Posterior vena cava (tissue), 2 donors: ENCODE data around the gene SORBS1. TPM values are rescaled to one million over a fixed set of nuclear protein-coding genes. Genes with fewer than 3 reads are reported as not detected.

Experiments used
- DNase-seq: peaks from one replicate; pipeline ENCODE4 v3.0.0-alpha.2; 2020; ENCODE audit warnings: low spot score
- intact Hi-C, 2 donors: fragments of 100-400 bp; cut with DNase I; formaldehyde crosslinking; loops; one replicate each; pipeline versions ENCODE4 v1.14.1 to v1.14.2; 2022 to 2023
- total RNA-seq, 2 donors: library from RNA; stranded (reverse); fragmentation: NEBNext Ultra II Directional; extraction: Animal tissue kit (Norgen Biotek cat#: 25700); gene quantifications; one replicate each; pipeline ENCODE4 v1.2.1, GENCODE V29; 2021
- donor health status: DM: yes; HTN: yes; CAD: no.
- donor health status: DM: yes; HTN: yes; CAD: no.

Gene SORBS1
- total RNA-seq, 2 donors from 2014 or later: 1,013 to 1,390 TPM

DNA sequence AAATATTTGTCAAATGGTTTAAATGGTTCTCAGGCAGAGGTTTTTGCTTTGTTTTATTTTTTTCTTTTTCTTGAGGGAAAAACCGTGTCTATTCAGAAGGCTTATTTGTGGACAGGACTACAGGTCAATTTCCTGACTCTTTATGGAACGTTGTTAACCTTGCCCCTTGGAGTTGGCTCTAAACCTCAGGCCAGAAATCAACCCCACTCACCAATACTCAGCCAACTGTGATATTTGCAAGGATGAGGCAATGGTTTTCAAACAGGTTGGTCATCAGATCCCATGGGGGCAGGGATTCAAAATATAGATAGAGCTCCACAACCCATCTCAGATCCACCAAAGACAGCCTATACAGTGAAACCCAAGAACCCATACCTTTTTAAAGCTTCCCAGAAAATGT, 280.5 kb downstream of the SORBS1 start:
- intact Hi-C loops: no loop called here
- no peak for DNase-seq

DNA sequence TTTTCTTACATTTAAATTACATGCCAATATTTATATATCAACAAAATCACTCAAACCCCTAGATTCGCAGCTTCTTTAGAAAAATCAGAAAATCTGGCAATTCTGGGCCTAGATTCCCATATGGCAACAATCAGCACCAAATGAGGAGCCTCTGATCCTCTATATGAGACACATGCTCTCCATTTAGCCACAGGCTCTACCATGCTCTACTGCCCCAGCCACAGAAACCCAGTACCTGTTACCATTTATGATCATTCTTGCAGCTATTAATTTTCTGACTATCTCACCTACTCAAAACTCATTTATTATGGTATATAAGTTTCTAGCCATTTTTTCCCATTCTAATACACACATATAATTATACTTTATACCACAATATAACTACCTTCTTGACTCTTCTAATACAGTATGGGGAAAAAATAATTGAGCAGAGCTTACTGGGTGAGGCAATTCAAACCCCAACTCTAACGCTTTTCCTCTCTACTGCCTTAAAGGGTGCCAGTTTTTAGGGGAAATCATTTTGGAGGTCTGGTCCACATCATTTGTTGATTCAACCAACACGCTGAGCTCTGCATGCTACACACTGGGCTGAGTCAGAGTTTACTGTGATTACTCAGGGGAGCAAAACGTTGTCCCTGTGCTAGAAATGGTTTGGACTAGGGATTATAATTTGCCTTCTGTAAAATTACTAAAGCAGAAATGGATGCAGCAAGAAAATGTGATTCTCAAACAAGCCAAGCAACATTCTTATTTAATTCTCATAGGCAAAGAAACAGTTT, 281.9 kb downstream of the SORBS1 start:
- intact Hi-C loops: no loop called here
- DNase-seq: no peak

DNA sequence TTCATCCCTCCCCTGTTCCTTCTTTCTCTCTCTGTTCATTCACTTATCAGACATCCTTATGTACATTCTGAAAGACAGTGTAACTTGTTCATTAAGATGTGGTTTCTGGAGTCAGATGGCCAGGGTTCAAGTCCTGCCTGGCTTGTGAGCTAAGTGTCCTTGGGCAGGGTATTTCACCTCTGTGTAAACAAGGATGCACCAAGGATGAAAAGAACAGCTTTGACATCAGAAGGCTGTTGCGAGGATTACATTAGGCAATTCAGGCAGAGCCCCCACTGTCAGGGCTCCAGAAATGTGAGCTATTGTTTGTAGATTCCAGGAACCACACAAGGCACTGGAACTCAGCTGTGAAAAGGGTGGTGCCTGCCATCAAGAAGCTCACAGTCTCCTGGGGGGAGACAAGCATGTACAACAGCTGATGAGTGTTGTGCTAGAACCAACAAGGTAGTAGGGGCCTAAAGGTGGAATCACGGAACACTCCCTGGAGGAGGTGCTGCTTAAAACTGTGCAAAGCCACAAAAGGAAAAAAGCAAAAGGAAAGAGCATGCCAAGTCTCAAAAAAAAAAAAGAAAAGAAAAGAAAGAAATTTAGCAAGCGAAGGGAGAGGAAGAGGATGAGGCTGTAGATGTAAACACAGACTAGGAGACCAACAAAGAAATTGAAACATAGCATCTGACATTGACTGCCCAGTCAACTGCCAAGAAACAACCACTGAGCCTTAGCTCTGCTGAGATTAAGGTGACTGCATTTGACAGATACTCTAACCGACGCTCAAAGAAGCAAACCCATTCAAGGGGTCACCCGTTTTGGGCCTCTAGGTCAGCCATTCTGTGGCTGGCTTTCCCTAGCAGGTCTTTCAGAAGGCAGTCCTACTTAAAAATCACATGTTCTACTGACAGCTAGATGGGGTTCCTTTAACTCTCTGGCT, 282.8 kb downstream of the SORBS1 start:
- no peak for DNase-seq
- intact Hi-C loops: no loop called here

DNA sequence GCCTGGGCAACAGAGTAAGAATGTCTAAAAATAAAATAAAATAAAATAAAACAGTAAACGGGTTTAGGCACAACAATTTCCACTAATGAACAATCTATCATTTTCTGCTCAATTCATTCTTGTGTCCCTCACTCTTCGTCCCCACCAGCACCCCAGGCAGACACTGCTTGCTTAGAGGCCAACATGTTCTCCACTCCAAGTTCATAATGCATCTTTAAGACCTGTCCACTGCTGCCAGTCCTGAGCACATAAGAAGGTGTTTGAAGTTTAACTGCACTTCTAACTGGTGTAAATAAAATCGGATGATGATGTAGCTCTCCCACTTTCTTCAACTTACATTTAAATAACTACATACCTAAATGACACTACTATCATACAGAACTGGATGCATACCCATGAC, 283.6 kb downstream of the SORBS1 start:
- intact Hi-C loops: no loop called here
- no peak for DNase-seq

DNA sequence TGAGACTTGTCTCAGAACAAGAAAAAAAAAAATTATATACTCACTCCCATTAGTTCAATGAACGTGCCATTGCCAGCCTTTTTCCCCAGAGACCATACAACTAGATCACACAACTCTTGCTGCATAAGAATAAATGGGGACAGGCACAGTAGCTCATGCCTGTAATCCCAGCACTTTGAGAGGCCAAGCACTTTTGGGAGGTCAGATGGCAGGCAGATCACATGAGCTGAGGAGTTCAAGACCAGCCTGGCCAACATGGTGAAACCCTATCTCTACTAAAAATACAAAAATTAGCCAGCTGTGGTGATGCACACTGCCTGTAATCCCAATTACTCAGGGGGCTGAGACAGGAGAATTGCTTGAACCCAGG, 284.0 kb downstream of the SORBS1 start:
- no peak for DNase-seq
- intact Hi-C loops: no loop called here

DNA sequence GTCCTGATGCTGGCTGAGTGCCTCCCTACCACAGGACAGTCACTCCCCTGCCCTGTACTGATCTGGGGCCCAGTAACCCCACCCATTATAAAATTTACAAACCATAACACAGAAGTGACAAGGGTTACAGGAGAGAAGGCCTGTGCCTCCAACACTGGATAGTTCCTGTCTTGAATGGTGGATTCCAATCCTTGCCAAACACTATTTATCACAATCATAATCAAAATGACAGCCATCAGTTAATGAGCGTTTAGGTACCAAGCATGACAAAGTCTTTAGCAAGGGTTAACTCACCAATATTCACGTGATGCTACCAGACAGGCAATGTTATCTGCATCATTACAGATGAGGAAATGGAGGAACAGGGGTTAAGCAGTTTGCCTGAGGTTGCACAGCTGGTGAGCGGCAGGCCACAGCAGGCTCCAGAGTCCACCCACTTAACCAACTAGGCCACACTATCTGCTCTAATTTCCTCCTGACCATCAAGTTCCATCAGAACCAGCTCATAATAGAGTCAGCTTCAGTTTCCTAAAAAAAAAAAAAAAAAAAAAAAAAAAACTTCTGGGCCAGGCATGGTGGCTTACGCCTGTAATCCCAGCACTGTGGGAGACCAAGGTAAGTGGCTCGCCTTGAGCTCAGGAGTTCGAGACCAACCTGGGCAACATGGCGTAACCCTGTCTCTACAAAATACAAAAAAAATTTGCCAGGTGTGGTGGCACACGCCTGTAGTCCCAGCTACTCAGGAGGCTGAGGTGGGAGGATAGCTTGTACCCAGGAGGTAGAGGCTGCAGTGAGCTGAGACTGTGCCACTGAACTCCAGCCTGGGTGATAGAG, 284.6 kb downstream of the SORBS1 start:
- DNase-seq: no peak
- intact Hi-C loops: no loop called here

DNA sequence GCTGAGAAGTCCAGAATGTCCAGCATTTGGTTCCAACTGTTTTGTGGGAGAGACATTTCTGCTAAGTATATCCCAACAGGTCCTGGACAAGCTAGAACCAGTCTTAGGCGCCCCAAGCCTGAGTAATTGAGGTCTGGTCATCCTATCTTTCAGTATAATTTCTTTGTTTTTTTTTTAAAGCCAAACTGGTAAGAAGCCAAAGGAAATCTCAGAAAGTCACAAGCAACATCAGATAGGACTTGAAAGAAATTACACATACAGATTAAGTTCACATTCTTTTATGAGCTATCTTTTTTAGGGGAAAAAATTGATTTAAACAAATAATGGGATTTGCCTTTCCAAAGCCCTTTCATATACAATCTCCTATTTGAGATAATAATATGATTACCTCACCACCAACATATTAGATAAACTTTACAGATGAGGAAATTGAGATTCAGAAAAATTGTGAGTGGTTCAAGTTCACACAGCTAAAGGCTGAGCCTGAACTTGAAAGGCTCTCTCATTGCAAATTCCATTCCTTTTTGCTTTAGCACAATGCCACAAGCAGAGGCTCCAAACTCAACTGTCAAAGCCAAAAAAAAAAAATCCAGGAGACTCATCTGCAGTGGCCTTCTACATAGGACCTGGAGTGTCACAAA, 285.3 kb downstream of the SORBS1 start:
- DNase-seq: no peak
- intact Hi-C loops: no loop called here

DNA sequence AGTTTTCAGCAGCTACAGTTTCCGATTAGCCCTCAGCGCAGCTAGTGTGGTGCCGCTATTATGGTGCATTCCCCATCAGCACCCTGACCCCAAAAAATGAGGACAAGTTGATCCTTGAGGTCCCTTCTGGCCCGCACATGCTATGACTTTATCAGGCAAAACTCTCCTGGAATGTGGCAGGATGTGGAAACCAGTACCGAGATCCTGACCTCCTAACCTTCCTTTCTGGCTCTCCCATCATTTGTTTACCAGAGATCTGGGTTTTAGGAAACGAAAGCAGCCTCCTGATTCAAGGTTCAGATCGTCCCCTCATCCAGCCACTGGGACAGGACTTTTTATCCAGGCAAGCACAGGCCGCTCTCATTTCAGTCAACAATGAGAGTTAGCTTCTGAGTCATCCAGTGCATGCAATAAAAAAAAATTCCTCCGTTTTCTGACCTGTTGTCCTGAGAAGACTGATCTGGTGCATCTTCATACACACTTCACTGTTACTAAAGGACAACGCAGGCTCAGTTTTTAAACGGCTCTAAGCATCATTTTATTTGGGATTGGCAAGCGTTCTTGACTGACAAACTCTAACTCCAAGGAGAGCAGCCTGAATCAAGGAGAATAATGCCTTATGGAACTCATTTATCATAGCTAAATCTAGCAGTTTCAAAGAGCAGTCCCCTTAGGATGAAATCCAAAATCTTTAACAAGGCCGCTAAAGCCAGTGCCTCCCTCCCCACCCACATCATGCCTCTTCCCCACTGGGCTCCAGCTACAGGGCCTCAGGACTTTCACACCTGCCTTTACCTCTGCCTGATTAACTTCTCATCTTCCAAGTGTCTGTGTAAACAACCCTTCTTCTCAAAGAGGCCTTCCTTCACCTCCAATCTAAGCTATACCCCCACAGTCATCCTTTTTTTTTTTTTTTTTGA, 287.5 kb downstream of the SORBS1 start:
- DNase-seq: no peak
- intact Hi-C loops: no loop called here

DNA sequence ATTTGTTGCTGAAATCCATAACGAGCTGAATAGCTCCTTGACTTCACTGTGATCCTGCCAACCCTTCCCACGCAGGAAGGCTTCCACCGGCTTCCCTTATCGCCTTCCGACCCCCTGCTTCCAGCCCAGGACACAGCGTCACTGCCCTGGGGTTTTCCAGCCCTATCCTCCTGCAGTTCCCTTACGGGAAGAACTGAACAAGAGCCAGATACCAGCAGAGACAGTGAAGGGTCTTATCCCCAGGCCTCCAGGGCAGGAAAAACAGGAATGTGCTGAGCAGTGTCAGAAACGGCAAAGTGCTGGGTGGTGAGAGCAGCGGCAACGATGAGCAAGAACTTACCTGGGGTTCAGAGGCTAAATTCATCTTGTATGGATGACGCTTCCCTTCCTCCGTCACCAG, 292.7 kb downstream of the SORBS1 start:
- intact Hi-C loops: no loop called here
- DNase-seq: peak; percentile 90

DNA sequence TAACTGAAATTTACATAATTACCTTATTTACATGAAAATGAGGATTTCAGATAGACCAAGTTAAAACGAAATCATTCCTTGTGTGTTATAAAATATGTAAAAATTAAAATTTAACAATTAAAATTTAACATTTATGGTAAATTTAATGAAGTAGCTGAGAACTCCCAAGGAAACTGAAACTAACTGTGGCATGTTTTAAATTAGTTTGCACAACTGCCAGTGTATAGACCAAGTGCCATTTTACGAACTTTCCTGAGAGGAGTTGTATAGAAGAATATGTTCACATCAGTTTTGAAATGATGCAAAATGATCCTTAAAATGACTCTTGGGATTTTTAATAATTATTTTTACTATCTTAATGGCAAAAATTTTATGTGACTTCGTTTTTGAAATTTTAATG, 293.9 kb downstream of the SORBS1 start:
- intact Hi-C loops: no loop called here
- no peak for DNase-seq

DNA sequence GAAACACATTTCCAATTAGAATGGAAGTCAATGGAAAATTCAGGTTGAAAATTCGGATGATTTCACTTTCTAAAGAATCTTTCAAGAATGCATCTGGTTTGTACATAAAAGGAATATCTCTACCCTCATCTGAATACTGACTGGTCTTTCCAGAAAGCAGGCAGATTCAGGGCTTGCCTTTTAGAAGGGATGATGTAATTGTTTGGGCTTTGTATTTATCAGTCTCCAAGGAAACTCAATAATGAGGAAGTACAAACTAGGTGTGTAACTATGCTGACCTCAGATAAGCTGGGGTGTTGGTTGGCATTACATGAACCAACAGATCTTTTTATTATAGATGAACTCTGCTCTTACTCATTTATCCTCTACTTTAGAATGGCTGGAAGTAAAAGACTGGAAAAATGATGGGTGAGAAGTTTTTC, 294.5 kb downstream of the SORBS1 start:
- DNase-seq: no peak
- intact Hi-C loops: no loop called here

DNA sequence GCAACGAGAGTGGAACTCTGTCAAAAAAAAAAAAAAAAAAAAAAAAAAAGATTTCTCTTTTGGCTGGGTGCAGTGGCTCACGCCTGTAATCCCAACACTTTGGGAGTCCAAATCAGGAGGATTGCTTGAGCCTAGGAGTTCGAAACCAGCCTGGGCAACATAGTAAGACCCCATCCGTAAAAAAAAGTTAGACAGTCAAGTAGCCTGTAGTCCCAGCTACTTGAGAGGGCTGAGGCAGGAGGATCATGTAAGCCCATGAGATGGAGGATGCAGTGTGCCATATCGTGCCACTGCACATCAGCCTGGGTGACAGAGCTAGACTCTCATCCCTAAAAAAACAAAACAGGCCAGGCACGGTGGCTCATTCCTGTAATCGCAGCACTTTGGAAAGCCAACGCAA, 295.6 kb downstream of the SORBS1 start:
- intact Hi-C loops: no loop called here
- no peak for DNase-seq

DNA sequence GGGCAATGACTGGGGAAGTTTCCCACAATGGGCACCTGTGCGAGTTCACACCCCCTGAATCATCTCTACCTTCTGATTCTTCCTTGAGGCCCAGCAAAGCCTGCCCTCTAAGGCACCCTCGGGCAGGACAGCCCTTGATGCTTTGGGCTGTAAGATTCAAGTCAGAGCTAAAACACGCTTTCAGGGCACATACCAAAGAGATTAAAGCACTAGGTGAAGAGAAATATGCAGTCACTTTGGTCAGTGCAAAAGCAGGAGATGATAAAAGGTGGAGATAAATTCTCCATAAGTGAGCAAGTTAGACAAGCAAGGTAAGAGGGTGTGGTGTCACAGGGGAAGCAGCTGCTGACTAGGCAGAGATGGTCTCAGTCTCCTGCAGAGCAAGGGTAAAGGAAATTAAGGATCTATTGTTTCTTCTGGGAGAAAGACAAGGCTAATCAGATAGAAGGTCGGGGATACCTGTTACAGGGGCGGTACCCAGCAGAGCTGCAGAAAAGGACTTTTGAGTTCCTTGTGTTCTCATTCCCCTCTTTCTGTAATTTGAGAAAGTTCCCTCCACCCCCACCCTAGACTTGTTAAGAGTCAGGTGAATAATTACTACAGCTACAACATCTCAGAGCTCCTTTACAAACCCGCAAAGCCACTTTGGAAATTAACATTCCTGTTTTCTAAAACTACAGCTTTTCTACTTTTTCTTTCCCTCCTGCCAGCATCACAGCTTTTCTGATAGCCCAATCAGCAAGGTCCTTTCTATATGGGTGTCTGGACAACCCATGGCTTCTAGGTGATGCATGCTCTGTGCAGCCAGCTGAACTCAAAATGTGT, 296.7 kb downstream of the SORBS1 start:
- DNase-seq: no peak
- intact Hi-C loops: no loop called here

DNA sequence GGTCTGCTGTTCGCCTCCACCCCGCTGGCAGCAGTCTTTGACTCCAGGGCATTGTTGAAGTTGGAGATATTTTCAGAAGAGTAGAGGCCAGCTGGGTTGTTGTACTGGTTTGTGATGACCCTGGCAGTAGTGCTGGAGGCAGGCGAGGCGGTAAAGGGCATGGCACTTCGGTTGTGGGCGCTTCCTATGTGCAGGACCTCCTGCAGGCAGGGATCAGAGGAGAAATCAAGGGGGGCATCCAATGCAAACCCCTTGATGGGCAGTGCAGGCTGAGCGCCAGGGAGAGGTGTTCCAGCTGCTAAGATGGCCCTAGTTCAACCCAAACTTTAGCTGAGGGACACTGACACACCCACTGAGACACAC, 297.3 kb downstream of the SORBS1 start:
- DNase-seq: no peak
- intact Hi-C loops: no loop called here

DNA sequence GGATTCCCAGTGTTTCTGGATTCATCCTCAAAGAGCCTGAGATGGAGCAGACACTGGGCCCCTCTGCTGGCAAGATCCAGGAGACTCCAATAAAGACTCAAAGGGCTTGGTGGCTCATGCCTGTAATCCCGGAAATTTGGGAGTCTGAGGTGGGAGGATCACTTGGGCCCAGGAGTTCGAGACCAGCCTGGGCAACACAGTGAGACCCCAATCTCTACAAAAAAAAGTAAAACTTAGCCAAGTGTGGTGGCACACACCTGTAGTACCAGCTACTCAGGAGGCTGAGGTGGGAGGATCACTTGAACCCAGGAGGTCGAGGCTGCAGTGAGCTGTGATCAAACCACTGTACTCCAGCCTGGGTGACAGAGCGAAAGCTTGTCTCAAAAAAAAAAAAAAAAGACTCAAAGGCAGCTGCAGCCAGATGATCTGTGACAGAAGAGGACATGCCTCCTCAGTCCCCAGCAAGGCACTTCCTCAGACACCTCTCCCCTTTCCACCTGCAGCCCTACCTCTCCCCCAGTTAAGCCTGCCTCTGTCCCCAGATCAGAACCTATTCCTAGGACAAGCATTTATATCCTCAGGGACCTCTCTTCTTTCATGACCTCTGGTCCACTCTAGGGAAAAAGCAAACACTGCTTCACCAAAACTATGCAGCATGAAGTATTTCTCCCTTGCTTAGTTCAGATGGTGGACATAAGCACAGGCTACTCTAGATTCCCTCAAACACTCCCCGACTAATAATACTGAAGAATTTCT, 298.2 kb downstream of the SORBS1 start:
- intact Hi-C loops: no loop called here
- DNase-seq: no peak

DNA sequence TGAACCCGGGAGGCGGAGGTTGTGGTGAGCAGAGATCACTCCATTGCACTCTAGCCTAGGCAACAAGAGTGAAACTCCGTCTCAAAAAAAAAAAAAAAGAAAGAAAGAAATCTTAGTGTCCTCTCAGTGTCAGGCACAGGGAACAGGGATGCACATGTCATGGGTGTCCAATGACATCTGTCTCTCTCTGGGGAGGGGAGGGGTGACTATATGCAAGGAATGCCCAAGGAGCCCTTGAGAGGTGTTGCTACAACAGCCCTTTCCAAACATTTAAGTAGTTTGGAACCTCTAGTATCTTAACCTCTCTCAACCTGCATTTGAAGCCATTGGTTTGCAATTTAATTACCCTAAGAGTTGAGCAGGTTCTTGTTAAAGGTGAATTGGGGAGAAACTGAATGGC, 299.2 kb downstream of the SORBS1 start:
- no peak for DNase-seq
- intact Hi-C loops: no loop called here
